MM.1S (cell line): ENCODE results near the gene TGIF1.

Source experiments
- DNase-seq: peaks from one replicate; pipeline ENCODE4 v3.0.0-alpha.2; 2015
- H2AFZ ChIP-seq: fragments of 300-600 bp; sonication (generic); 2 replicates; pipeline ENCODE4 v1.6.0; 2016; ENCODE audit warnings: antibody characterized with exemption, low read length
- H3F3A ChIP-seq: fragments of 300-600 bp; sonication (generic); 2 replicates; pipeline ENCODE4 v1.6.1; 2016; ENCODE audit warnings: mild to moderate bottlenecking, antibody characterized with exemption, low read length, moderate library complexity, mixed read lengths; ENCODE audit not compliant: insufficient read depth
- H3K27ac ChIP-seq: fragments of 300-600 bp; sonication (generic); 2 replicates; pipeline ENCODE4 v1.5.1; 2016; ENCODE audit warnings: mild to moderate bottlenecking, low read length
- H3K27me3 ChIP-seq: fragments of 300-600 bp; sonication (generic); replicated peaks from 2 replicates; pipeline ENCODE4 v1.6.0; 2016; ENCODE audit warnings: low read length; ENCODE audit not compliant: insufficient read depth
- H3K36me3 ChIP-seq: fragments of 300-600 bp; sonication (generic); replicated peaks from 2 replicates; pipeline ENCODE4 v1.6.1; 2016; ENCODE audit warnings: mild to moderate bottlenecking, low read length, mixed read lengths; ENCODE audit not compliant: insufficient read depth
- H3K4me1 ChIP-seq: fragments of 300-600 bp; sonication (generic); 2 replicates; pipeline ENCODE4 v1.6.1; 2016; ENCODE audit warnings: low read length, mixed read lengths
- H3K4me2 ChIP-seq: fragments of 300-600 bp; sonication (generic); 2 replicates; pipeline ENCODE4 v1.6.0; 2016; ENCODE audit warnings: low read depth, low read length
- H3K4me3 ChIP-seq: fragments of 300-600 bp; sonication (generic); 2 replicates; pipeline ENCODE4 v1.5.1; 2016; ENCODE audit warnings: low read length, mixed read lengths
- H3K79me2 ChIP-seq: fragments of 300-600 bp; sonication (generic); 2 replicates; pipeline ENCODE4 v1.6.1; 2016; ENCODE audit warnings: mixed run types, low read length, mixed read lengths
- H3K9ac ChIP-seq: fragments of 300-600 bp; sonication (generic); 2 replicates; pipeline ENCODE4 v1.6.1; 2016; ENCODE audit warnings: low read length, mixed read lengths
- H3K9me2 ChIP-seq: fragments of 300-600 bp; sonication (generic); replicated peaks from 2 replicates; pipeline ENCODE4 v1.6.1; 2016; ENCODE audit warnings: mild to moderate bottlenecking, low read length, mixed read lengths; ENCODE audit not compliant: insufficient read depth
- H3K9me3 ChIP-seq: fragments of 300-600 bp; sonication (generic); replicated peaks from 2 replicates; pipeline ENCODE4 v1.6.1; 2016; ENCODE audit warnings: mild to moderate bottlenecking, low read length, mixed read lengths; ENCODE audit not compliant: insufficient read depth
- H4K20me1 ChIP-seq: fragments of 300-600 bp; sonication (generic); 2 replicates; pipeline ENCODE4 v1.6.1; 2016; ENCODE audit warnings: mild to moderate bottlenecking, low read length, moderate library complexity, mixed read lengths; ENCODE audit not compliant: insufficient read depth
- EZH2 ChIP-seq: fragments of 300-600 bp; sonication (generic); optimal IDR thresholded peaks from 2 replicates; pipeline ENCODE3; 2017; ENCODE audit warnings: low read depth, mild to moderate bottlenecking, antibody characterized with exemption, low read length, mixed read lengths
- EZH2phosphoT487 ChIP-seq: fragments of 300-600 bp; sonication (generic); IDR thresholded peaks from 2 replicates; pipeline ENCODE4 v1.6.1; 2018; ENCODE audit warnings: antibody characterized with exemption, low read length
- TF ChIP-seq, protein P1 (sequence below): fragments of 300-600 bp; sonication (generic); IDR thresholded peaks from 2 replicates; pipeline ENCODE4 v1.5.1; 2016; ENCODE audit warnings: antibody characterized with exemption, low read length, mixed read lengths

The TGIF1 gene

DNA sequence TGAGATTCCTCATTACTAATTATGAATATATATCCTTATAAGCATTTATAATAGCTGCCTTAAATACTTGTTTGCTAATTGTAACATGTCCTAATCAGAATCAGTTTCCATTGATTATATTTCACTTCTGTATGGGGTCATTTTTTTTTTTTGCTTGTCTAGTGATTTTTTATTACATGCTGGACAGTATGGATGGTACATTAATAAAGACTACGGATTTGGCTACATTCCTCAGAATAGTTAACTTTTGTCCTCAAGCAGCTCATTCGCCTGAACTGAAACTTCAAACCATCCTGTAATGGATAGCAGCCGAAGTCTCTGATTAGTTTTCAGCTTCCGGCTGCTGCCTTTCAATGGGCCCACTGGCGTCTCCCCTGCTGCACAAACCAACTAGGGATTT, 11.7 kb downstream of the TGIF1 start:
- Histone ChIP-seq H3K27me3 (peaks cover 15% of the 10 kb centered on the region; the same call in 1 of the 2 replicates), H3K9ac (no peak overlapping the region), H4K20me1 (no peaks in the 10 kb centered on the region), H3K4me1 (no peaks in the 10 kb centered on the region), H3K9me2 (no peaks in the 10 kb centered on the region), H2AFZ (no peak overlapping the region), H3K36me3 (no peaks in the 10 kb centered on the region), H3K4me2 (no peak overlapping the region), H3K79me2 (no peaks in the 10 kb centered on the region), H3F3A (no peaks in the 10 kb centered on the region), H3K9me3 (no peaks in the 10 kb centered on the region), H3K27ac (no peak overlapping the region), H3K4me3 (no peak overlapping the region)
- TF ChIP-seq EZH2phosphoT487 = no peak
- DNase-seq = no peak

GRCh38 chr18:3463051-3463450, 13.1 kb downstream of the TGIF1 start:
- H3F3A ChIP-seq = no peaks in the 10 kb centered on the region

DNA sequence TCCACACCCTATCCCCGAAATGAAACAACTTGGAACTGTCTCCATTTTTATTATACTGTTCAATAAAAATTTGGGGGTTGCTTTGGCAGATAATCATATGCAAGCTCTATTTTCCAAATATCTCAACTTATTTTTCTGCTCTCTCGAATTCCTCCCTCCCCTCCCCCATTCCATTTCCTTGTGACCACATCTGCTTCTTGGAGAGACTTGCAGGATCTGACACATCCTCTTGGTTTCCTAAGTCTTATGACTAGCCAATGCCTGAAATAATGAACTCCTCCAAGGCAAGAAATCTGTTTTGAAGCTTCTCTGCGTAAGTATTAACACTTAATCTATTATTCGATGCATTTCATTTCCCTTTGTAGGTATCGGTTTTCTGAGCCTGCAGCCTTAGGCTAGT, 16.1 kb downstream of the TGIF1 start:
- no peaks in the 10 kb centered on the region for H3K36me3 ChIP-seq
- no peak for DNase-seq
- no peaks in the 10 kb centered on the region for H3K9me3 ChIP-seq
- no peak overlapping the region for H3K4me2 ChIP-seq
- no peak overlapping the region for H3K4me3 ChIP-seq
- no peaks in the 10 kb centered on the region for H3K9me2 ChIP-seq
- no peaks in the 10 kb centered on the region for H3K79me2 ChIP-seq
- no peaks in the 10 kb centered on the region for H4K20me1 ChIP-seq
- no peaks in the 10 kb centered on the region for H3K4me1 ChIP-seq
- peaks cover 18% of the 10 kb centered on the region for H3K27me3 ChIP-seq
- no peak overlapping the region for H3K27ac ChIP-seq
- no peaks in the 10 kb centered on the region for H3F3A ChIP-seq
- H2AFZ ChIP-seq = no peak overlapping the region
- no peak overlapping the region for H3K9ac ChIP-seq
- no peak for TF ChIP-seq EZH2
- no peak for TF ChIP-seq EZH2phosphoT487
- TF ChIP-seq, protein P1, sequence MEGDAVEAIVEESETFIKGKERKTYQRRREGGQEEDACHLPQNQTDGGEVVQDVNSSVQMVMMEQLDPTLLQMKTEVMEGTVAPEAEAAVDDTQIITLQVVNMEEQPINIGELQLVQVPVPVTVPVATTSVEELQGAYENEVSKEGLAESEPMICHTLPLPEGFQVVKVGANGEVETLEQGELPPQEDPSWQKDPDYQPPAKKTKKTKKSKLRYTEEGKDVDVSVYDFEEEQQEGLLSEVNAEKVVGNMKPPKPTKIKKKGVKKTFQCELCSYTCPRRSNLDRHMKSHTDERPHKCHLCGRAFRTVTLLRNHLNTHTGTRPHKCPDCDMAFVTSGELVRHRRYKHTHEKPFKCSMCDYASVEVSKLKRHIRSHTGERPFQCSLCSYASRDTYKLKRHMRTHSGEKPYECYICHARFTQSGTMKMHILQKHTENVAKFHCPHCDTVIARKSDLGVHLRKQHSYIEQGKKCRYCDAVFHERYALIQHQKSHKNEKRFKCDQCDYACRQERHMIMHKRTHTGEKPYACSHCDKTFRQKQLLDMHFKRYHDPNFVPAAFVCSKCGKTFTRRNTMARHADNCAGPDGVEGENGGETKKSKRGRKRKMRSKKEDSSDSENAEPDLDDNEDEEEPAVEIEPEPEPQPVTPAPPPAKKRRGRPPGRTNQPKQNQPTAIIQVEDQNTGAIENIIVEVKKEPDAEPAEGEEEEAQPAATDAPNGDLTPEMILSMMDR = no peak

More at GRCh38 chr18:3463051-3463450, 13.1 kb downstream of the TGIF1 start:
- Histone ChIP-seq H3K4me2 (no peak overlapping the region), H3K36me3 (no peaks in the 10 kb centered on the region), H2AFZ (no peak overlapping the region), H3K27me3 (peaks cover 15% of the 10 kb centered on the region; the same call in 1 of the 2 replicates), H3K79me2 (no peaks in the 10 kb centered on the region), H3K9ac (no peak overlapping the region), H3K9me3 (no peaks in the 10 kb centered on the region), H3K9me2 (no peaks in the 10 kb centered on the region), H3K4me1 (no peaks in the 10 kb centered on the region), H4K20me1 (no peaks in the 10 kb centered on the region), H3K27ac (no peak overlapping the region), H3K4me3 (no peak overlapping the region)
- no peak for DNase-seq
- TF ChIP-seq EZH2phosphoT487 = no peak
- TF ChIP-seq, protein P1 = no peak
- no peak for TF ChIP-seq EZH2

GRCh38 chr18:3466872-3467271, 16.9 kb downstream of the TGIF1 start:
- H3K36me3 ChIP-seq = no peaks in the 10 kb centered on the region
- TF ChIP-seq EZH2 (no peak), EZH2phosphoT487 (no peak)
- TF ChIP-seq, protein P1 = no peak
- no peaks in the 10 kb centered on the region for H3K9me2 ChIP-seq
- H3K4me1 ChIP-seq = no peaks in the 10 kb centered on the region
- H3K27ac ChIP-seq = no peak overlapping the region
- no peak overlapping the region for H3K4me2 ChIP-seq
- no peaks in the 10 kb centered on the region for H3K79me2 ChIP-seq
- no peak overlapping the region for H3K9ac ChIP-seq
- no peak overlapping the region for H3K4me3 ChIP-seq
- H2AFZ ChIP-seq = no peak overlapping the region
- DNase-seq = no peak
- H3F3A ChIP-seq = no peaks in the 10 kb centered on the region
- H4K20me1 ChIP-seq = no peaks in the 10 kb centered on the region
- H3K9me3 ChIP-seq = no peaks in the 10 kb centered on the region
- H3K27me3 ChIP-seq = peaks cover 19% of the 10 kb centered on the region
